RKO (cell line): ENCODE results near the gene IBA57.
"Not testable (repeated sequence)": the region's sequence is repeated elsewhere in the genome, so short reads cannot be mapped to it uniquely, and the experiment has no call there.

ENCODE experiments used
- DNase-seq: peaks from one replicate; pipeline ENCODE4 v3.0.0-alpha.2; 2016; ENCODE audit warnings: low spot score

The IBA57 gene

DNA sequence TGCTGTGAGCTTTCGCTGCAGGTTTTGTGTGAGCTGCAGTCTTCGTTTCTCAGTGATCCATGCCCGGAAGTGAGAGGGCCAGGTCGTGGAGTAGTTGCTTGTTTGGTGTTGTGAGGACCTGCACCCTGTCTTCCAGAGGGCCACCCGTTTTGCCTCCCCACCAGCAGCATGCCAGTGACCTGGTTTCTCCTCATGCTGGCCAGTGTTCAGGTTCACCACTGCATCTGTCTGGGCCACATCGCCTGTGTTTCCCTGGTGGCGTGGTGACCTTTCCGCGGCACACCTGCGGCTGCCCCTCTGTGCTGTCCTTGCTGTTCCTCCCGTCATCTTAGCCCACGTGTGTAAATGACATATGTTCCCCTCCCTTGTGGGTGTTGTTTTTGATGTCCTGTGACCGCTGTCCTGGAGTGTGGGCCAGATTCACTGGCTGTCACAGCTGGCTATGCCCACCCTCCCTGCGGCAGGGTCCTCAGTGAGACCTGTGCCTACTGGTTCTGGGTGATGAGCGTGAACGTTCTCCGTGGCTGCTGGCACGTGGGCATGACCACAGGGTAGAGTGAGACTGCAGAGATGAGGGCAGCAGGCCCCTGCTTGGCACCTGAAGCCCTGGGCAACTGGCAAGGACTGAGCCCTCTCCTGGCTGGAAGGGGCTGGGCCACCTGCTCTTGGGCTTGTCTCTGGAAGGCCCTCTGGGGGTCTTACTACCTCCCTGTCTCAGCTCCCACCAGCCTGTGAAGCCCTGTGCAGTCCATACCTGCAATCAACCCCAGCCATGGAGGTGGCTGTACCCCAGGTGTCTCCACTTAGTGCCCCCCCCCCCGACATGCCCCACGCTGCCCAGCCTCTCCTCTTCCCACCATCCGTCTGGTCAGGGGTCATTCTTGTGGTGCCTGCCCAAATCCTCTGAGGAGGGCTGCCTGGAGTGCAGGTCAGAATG lies 7.3 kb downstream of the IBA57 start:
- DNase-seq: no peak

DNA sequence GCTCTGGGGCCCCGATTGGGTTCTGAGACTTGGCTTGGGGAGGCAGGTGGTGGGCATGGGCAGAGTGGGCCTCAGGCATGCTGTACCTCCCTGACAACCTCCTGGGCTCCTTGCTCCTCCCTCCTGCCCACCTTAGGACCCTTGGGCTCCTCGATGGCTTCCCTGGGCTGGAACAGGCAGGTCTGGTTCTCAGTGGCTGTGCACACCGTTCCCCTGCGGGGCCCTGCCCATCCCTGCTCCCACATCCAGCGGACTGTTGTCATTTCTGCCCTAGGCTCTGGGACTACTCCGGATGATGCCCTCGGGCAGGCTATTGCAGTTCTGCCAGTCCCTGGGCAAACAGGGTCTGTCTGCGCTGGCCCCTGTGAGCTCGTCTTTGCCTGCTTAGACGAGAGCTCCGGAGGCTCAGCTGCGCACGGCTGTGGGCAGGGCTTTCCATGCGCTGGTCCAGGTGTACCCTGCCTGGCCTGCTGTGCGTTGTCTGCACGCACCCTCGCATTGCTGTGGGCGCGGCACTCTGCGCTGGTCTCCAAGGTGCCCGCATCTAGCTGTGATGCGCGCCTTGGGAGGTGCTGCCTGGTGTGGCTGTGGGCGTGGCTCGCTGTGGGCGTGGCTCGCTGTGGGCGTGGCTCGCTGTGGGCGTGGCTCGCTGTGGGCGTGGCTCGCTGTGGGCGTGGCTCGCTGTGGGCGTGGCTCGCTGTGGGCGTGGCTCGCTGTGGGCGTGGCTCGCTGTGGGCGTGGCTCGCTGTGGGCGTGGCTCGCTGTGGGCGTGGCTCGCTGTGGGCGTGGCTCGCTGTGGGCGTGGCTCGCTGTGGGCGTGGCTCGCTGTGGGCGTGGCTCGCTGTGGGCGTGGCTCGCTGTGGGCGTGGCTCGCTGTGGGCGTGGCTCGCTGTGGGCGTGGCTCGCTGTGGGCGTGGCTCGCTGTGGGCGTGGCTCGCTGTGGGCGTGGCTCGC lies 8.2 kb downstream of the IBA57 start:
- peak; percentile 41 for DNase-seq

DNA sequence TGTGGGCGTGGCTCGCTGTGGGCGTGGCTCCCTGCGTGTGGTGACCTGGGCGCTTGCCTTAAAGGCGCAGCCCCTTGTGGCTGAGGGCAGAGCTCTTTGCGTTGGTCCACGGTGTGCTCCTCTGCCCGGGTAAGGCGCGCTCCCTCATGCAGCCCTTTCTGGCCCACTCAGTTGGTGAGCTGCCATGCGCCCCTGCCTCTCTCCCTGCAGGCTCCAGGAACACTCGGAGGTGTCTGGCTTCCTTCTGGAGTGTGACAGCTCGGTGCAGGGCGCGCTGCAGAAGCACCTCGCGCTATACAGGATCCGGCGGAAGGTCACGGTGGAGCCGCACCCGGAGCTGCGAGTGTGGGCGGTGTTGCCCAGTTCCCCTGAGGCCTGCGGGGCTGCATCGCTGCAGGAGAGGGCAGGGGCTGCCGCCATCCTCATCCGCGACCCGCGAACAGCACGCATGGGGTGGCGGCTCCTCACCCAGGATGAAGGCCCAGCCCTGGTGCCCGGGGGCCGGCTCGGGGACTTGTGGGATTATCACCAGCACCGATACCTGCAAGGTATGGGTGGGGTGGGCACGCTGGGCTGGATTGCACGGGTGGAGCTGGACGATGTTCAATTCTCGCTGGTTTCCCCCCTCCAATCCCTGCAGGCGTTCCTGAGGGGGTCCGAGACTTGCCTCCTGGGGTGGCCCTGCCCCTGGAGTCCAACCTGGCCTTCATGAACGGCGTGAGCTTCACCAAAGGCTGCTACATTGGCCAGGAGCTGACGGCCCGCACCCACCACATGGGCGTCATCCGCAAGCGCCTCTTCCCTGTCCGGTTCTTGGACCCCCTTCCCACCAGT lies 9.1 kb downstream of the IBA57 start:
- peak; percentile 61 for DNase-seq

DNA sequence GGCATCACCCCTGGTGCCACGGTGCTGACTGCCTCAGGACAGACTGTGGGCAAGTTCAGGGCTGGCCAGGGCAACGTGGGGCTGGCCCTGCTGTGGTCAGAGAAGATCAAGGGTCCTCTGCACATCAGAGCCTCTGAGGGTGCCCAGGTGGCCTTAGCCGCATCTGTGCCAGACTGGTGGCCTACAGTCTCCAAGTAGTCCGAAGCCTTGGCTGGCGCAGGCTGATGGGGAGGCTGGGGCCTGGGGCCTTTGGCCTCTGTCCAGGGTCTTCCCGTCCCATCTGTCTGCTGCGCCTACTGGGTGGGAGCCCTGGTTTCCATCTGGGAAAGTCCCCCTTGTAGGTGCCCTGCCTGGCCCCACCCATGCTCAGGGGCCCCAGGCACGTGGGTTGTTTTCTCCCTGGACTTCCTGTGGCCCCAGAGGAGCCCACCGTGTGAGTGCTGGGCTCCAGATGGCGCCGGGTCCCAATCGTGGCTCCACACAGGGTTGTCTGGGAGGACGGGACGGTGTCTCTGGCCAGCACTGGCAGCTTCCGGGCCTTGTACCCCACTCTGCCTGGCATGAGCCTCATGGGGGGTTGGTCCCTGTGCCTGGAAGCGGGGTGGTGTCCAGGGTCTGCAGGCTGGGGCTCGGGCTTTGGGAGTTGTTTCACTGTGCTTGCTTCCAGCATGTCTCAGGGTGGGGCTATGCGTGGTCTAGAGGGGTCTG lies 9.9 kb downstream of the IBA57 start:
- no peak for DNase-seq

DNA sequence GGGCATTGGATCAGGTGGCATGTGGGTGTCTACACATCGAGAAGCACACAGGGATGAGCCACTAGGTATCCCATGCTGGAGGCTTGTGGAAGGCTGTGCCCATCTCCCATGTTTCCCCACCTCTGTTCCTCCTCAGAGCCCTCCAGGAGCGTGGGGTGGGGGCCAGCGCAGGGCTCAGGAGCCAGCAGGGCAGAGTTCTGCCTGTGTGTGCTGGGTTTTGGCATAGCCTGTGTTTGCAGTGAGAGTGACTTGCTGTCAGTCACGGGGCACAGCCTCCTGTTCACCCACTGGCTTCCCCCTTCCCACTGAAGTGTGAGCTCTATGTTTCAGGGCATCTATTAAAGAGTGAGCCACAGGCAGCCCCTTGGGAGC lies 10.4 kb downstream of the IBA57 start:
- DNase-seq: no peak

DNA sequence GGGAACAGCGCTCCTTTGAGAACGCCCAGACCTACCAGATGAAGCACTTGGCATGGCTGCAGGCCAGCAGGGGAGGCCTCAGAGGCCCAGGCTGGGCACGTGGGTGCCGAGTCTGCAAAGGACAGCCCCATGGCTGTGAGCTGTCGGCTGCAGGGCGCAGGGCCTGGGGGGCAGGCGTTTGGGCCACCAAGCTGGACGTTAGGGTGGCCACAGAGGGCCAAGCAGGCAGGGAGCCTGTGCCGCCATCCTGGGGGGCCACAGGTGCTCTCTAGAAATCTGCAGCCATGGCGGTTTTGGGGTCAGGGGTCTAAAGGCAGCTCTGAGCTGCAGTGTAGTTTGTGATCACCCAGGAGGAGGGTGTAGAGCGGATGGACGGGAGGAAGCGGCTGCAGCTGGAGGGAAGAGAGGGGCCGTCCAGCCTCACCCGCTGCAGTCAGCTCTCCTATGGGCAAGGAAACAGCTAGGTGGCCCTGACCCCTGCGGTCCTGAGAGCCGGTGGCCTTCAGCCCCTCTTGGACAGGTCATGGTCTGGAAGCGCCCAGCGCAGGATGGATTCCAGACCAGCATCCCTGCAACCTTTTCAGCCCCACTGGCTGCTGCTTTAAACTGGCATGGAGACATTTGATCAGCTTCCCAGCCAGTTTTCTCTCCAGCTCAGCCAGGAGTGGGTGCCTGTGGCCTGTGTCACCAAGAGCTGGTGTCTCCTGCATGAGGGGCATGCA lies 11.0 kb downstream of the IBA57 start:
- DNase-seq: no peak

DNA sequence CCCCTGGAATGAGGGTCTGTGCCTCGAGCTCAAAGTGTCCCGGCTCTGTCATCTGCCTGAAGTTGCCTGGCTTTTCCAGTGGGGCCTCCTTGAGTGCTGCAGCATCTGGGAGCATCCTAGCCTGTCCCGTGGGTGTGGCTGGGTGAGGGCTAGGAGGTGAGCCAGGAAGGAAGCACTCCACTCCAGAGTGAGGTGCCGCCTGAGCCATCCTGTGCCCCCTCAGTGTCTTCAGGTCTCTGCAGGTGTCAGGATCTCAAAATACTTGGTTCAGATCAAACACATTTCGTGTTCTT lies 11.5 kb downstream of the IBA57 start:
- DNase-seq: no peak

DNA sequence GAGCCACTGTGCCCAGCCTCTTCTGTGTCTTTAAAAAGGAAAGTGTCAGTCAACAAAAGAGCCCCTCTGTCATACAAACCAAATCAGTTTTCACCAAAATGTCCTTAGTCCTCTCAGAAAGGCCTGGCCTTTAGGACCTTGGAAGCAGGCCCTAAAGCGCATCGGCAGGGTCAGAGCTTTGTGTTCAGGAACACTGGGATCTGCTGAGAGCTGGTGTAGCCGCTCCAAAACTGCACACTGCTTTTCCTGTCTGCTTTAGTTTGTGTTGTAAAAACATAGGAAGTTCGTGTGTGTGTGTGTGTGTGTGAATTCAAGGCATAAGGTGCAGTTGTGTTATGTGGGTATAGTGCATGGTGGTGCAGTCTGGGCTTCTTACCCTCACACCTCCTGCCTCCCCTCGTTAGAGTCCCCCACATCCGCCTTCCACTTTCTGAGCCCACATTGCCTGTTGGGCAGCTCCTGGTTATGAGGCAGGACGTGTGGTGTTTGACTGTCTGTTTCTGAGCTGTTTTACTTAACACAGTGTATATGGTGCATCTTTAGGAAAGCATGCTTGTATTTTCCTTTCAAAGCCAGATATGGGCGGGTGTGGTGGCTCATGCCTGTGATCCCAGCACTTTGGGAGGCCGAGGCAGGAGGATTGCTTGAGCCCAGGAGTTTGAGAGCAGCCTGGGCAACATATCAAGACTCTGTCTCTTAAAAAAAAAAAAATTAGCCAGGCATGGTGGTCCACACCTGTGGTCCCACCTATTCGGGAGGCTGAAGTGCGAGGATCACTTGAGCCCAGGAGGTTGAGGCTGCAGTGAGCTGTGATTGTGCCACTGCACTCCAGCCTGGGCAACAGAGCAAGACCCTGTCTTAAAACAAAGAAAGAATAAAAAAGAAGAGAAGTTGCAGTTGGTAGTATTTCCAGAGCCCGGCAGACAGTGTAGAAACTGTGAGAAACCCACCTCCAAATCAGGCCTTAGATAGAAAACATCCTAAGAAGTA lies 12.4 kb downstream of the IBA57 start:
- no peak for DNase-seq

DNA sequence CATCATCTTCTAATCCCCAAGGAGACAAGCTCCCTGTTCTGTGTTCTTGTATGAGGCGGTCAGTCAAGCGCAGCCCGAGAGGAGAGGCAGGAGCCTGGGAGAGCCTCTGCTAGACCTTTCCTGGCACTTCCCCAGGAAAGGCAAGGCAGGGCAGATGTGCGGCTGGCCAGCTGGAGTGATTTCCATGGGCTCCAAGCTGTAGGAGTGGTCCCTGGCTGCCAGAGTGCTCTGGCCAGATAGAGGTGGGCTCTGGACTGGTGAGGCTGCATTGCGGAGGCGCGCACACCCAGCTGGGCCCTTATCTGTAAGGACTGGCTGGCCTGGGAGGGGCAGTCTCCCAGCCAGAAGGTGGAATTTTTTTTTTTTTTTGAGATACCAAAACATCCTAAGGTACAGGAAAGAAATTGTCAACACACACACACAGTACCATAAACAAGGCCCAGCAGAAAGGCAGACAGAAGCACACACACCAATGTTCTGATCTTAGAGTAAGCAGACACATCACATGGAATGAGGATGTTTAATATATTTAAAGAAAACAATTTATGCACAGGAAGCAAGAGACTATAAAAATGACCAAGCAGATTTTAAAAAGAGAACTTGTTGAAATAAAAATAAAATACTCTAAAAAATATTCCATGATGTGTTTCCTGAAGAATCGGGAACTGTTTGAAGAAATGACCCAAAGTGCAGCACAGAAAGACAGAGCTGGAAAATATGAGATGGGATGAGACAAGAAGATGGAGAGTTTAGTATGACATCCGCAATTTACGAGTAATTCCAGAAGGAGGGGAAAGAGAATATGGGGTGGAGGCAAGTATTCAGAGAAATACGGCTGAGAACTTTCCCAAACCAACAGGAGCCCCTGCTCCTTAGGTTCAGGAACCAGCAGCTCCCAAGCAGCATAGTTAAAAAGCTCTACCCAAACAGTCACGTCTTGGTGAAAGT lies 13.4 kb downstream of the IBA57 start:
- DNase-seq: no peak

DNA sequence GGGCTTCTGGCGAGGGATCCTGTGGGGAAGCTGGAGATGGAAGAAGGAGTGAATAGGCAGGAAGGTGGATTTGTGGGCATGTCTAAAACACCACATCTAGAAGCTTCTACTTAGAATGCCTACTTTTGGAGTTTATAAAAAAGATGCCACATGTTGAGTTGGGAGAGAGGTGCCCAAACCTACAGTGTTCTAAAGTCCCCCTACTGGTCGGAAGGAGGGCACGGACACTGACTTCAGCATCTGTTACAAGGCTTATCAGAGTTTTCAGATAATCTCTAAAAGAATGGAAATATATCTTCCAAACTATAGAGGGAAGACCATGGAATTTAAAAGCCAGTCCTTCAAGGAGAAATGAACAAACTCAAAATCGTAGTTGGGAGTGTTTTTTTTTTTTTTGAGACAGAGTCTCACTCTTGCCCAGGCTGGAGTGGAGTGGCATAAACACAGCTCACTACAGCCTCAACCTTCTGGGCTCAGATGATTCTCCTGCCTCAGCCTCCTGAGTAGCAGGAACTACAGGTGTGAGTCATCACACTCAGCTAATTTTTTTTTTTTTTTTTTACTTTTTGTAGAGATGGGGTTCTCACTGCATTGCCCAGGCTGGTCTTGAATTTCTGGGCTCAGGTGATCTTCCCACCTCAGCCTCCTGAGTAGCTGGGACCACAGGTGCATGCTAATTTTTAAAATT lies 14.8 kb downstream of the IBA57 start:
- DNase-seq: peak; percentile 14

DNA sequence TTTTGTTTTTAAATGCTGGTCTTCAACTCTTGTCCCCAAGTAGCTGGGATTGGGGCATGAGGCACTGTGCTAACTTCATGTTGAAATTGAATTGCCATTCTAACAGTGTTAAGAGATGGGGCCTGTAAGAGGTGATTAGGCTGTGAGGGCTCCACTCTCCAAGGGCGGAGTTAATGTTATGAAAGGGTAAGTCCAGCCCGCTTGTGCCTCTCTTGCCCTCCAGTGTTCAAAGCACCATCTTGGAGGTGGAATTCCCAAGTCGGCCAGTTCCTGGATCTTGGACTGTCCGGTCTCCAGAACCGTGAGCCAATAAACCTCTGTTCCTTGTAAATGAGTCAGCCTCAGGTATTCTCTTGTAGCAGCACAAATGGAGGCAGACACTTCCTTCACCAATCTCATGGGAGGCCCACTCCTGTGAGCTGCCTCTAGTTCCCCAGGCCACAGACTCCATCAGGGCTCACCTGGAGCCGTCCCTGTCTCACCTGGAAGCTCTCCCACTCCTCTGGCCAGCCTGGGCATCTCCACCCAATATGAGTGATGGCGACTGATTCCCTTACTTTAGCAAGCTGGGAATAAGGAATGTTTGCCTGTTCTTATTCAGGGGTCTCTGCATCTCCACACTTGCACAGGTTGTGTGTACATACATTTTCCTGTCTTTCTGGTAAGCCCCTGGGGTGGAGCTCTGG lies 15.5 kb downstream of the IBA57 start:
- DNase-seq: no peak

DNA sequence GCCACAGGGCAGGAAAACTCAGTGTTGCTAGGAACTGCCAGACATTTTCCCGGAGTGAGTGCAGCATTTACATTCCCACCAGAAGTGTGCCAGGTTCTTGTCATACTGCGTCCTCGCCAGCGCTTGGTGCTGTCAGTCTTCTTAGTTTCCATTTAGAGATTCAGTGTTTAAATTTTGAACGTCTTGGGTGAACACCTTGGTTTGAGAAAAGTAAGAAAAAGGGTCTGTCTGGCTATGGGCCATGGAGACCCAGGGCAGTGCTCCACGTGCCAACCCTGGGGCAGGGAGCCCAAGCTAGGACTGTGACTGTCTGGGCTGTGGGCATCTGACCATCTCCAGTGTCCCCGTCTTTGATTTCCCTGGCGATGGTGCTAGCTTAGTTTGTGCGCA lies 16.0 kb downstream of the IBA57 start:
- DNase-seq: no peak

DNA sequence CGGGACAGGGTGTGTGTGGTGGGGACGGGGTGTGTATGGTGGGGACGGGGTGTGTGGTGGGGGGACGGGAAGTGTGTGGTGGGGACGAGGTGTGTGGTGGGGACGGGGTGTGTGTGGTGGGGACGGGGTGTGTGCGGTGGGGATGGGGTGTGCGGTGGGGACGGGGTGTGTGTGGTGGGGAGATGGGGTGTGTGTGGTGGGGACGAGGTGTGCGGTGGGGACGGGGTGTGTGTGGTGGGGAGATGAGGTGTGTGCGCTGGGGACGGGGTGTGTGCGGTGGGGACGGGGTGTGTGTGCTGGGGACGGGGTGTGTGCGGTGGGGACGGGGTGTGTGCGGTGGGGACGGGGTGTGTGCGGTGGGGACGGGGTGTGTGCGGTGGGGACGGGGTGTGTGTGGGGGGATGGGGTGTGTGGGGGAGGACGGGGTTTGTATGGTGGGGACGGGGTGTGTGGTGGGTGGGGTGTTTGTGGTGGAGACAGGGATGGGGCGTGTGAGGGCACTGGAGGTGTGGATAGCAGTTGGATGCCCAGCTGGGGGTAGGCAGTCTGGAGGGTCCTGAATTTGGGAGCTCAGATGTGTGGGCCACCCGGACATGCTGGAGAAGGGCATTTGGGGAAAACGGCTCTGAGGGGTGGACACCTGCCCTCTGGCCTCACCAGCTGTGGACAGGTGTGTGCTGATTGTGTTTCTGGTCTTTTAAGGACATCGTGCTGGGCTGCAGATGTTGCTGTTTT lies 16.9 kb downstream of the IBA57 start:
- no peak for DNase-seq

DNA sequence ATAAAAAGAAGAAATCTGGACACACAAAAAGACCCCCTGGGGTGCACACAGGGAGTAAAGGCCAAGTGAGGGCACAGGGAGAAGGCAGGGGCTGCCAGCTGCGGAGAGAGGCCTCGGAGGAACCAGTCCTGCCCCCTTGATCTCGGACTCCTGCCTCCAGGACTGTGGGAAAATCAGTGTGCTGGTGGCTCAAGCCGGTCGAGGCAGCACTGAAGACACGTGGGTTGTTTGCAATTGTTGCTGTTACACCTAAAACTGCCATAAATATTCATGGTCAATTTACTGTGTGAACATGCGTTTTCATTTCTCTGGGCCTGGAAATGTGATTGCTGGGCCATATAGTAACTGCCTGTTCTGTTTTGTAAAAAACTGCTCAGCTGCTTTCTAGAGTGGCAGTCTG lies 18.5 kb downstream of the IBA57 start:
- no peak for DNase-seq

DNA sequence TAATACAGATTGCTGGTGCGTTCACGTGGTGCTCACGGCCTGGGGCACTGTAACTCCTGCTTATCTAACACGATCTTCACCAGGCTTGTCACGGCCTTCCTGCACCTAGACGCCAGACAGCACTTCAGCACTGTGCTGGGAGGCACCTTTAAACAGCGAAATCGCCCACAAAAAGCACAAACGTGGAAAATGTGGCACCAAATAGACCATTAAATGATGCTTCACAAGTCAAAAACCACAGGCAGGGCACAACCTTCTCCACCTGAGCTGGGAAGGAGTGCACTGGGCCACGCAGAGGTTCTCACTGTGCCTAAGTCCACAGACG lies 20.0 kb downstream of the IBA57 start:
- no peak for DNase-seq

DNA sequence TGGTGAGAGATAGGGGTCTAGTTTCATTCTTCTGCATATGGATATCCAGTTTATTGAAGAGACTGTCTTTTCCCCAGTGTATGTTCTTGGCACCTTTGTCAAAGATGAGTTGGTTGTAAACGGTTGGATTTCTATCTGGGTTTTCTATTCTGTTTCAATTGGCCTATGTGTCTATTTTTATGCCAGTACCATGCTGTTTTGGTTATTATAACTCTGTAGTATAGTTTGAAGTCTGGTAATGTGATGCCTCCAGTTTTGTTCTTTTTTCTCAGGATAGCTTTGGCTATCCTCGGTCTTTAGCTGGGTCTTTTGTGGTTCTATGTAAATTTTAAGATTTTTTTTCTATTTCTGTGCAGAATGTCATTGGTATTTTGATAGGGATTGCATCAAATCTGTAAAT lies 22.6 kb downstream of the IBA57 start:
- DNase-seq: not testable (repeated sequence)

DNA sequence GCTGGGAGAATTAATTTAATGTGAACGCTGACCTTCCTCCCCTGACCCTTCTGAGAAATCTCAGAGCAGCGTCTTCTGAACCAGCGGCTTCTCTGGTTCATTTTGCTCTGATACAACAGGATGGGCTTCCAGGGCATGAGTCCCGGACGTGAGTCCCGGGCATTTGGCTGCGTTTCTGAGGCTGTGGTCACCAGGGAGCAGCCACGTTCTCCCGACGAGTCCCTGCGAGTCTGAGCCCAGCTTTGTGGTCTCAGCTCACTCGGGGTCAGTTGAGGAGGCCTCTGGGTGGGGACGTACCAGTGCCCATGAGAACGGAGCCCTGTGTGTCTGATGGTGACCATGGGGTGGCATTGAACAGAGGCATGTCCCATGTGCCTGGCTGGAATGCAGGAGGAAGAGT lies 24.6 kb downstream of the IBA57 start:
- DNase-seq: no peak
